Measurements from ENCODE around the gene KIFC1.

GRCh38 chr6:33433001-33433543 lies 41.4 kb downstream of the KIFC1 start:
- TF ChIP-seq POU2F2 (IDR thresholded peaks at IDR 0.05; ENCODE audit: low read depth, low read length) (no peak), POLR2A (IDR thresholded peaks at IDR 0.05; ENCODE audit: low read depth, low read length) (no peak)
